ENCODE results near the gene KRT32.

KRT32 gene

DNA sequence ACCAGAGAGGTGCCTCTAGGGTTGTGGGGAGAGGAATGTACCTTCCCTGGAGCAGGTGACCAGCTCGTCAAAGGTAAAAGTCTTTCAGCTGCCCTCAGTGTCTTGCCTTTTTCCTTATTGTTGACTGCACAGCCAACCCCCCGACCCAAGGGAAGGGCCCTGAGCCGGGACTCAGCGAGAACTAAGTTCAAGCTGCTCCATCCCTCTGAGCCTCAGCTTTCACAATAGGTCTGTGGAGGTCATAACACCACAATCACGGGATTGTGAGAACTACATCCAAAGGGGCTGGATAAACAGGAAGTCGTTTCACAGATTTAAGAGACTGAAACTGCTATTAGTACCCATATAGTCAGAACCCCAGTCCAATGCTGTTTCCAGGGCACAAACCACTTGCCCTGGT lies 25.2 kb upstream of the KRT32 start:
- no peak for DNase-seq

DNA sequence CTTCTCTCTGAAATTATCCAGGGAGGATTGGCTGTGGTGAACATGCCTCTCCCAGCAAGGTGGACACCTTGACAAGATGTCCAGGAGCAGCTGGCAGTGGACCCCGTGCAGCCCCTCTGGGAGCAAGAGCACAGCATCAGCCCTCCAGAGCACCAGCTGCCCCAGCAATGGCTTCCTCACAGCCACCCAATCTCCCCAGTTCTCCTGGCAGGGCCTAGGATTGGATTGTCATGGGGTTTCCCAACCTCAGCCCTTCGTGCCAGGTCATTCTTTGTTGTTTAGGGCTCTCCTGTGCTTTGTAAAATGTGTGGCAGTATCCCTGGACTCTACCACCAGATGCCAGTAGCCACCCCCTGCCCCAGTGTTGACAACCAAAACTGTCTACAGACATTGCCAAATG lies 24.3 kb upstream of the KRT32 start:
- DNase-seq = no peak

DNA sequence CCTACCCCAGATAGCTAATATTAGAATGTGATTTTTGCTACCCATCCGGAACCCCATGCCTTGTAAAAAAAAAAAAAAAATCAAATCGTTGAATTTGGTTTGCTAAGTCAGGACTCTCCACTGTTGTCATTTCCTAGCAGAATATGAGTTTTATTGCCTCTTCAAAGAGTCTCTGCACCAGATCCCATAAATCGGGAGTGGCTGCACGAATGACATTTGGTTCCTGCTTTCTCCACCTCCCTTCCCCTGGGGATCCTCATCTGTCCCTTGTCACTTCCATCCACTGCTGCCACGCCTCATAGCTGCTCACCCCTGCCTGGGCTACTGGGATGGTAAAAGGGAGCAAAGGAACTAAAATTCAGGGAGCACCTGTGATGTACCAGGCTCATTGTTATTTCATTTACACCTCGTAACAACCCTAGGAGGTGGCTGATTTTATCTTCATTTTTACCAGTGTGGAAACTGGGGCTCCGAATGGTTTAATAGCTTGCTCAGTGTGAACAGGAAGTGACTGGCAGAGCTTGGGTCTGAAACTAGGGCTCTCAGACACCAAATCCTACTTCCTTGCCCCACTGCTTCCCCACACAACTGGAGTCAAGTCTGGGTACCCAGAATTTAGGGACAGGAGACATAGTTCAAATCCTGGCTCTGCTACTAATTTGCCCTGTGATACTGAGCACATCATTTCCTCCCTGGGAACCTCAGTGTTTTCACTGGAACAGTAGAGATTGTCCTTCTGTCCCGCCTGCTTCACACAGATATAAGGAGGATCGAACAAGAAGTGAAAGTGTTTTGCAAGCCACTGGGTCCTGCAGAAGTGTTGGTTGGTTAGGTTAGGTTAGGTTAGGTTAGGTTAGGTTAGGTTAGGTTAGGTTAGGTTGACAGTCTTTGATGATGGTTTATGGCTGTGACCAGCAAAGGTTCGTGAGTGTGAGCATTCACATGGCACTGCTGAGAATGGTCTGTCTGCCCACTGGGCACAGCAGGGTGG lies 23.1 kb upstream of the KRT32 start:
- DNase-seq = no peak

DNA sequence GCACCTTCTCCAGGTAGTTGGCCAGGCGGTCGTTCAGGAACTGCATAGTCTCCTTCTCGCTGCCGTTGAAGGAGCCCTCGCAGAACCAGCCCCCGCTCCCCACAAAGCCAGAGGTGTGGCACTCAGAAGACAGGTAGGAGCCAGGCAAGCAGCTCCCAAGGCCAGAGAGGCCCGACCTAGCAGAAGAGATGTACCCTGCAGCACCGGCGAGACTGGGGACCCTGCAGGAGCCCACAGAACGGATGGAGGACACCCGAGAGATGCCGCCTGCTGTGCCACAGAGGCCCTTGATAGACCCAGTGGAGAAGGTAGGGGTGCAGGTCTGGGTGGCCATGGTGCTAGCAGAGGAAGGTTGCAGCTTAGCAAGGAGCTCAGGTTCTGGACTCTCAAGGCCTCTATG lies 22.3 kb upstream of the KRT32 start, which contains the start of gene KRT36:
Gene KRT36, minus strand, starts transcription at position 380 of the 400 bp plus-strand sequence. Its CDS starts 46 bp downstream, at position 334.
- DNase-seq = no peak

DNA sequence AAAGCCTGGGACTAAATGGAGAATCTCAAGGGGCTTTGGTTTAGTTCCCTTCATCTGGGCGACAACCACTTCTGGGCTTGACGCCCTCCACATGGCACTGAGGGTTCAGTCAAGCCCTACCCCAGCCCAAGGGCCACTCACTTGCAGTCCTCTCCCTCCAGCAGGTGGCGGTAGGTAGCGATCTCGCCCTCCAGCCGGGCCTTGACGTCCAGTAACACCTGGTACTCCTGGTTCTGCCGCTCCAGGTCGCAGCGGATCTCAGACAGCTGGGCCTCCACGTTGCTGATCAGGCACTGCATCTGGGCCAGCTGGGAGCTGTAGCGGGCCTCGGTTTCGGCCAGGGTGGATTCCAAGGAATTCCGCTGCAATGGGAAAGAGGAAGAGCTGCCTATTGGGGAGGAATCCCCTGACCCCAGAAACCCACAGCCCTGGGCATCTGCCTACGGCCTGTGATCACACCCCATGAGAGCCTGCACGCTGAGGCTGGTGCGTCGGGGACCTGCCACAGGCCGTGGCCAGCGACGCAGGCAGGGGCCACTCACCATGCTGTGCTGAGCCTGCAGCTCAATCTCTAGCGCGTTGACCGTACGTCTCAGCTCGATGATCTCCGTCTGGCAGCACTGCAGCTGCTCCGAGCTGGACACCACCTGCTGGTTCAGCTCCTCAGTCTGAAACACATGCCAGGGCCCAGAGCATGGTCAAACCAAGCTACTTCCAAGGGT lies 19.8 kb upstream of the KRT32 start:
- peak; percentile 30 for DNase-seq

DNA sequence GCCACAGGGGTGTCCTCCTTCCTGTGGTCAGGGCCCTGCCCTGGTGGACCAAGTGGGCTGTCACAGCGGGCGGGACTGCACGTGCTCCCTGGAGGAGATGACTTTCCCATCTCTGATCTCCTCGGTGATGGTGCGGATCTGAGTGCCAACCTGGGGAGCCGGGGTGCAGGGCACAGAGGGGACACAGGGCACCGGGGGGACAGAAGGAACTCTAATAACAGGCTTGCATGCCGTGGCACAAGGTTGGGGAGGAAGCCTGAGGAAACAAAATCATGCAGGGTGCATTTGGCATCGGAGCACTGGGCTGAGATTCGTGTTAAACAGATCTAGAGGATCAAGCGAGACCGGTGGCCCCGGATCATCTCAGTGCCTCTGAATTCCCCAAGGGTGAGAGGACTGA lies 19.1 kb upstream of the KRT32 start:
- DNase-seq = no peak

DNA sequence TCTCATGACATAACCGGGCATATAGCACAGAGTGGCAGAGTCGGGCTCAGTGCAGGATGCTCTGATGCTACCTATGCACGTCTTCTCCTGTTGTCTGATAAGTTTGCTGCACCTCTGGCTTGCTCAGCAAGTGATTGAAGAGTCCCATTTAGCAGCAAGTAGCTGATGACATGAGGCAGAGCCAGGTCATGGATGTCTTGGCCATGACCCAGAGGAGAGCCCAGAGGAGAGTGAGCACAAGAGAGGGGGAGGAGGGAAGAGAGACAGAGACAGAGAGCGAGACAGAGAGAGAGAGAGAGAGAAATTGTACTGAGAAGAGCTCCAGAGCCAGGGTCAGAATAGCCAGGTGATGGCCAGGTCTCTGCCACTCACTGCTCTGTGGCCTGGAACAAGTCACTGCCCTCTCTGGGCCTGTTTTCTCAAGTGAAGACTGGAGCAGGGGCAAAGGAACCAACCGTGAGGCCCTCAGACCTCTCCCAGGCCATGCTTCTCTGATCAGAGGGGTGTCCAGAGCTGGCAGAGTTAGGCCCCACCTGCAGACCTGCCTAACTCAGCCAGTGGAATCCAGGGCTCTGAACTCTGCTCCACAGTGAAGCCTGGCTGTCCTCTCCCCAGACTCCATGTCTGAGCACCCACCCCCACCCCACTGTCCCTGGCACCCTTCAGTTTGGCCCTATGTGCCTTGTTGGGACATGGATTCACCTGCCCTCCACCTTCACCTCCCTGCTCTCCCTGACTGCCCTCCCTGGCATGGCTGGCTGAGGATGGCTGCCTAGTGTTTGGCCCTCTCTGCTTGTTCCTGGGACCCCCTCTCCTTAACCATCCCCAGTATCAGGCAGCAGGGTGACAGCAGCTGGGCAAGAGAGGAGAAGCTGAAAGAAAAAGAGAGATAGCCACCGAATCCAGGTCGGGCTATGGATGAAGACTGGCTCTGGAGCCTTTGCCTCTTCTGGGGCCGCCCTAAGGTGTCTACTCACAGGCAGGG lies 18.0 kb upstream of the KRT32 start:
- DNase-seq = no peak

DNA sequence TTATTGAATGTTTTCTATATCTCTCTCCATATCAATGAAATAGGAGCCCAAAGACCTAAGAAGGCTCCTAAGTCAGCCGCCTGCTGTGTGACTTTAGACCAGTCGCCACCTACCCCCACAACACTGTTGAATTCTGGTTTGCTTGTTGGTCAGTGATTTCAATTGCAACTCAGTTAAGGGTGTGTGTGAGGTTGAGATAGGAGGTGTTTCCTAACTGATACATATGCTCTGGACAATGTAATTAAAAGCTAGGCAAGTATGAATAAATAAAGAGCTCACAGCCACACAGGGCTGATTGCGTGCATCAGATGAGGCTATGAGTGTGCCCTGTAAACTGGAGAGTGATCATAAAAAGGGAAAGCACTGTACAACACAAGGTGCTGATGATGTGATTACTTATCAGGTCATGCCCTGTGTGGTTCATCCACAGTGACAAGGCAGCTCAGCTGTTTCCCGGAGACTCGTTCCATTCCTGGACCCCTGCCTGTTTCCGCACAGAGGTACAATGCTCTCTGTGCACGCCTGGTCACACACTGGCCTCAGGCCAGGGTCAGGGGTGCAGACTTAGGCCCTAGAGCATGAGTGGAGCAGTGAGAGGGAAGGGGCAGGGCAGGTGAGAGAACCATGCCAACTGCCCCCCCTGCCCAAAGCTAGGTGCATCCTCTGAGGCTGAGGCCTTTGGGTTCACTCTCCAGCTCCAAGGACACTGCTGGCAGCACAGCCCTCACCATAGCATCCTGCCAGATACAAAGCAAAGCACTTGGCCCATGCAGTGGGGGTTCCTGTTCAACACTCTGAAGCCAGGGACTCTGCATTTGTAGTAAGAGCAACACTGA lies 17.0 kb upstream of the KRT32 start:
- DNase-seq = no peak

DNA sequence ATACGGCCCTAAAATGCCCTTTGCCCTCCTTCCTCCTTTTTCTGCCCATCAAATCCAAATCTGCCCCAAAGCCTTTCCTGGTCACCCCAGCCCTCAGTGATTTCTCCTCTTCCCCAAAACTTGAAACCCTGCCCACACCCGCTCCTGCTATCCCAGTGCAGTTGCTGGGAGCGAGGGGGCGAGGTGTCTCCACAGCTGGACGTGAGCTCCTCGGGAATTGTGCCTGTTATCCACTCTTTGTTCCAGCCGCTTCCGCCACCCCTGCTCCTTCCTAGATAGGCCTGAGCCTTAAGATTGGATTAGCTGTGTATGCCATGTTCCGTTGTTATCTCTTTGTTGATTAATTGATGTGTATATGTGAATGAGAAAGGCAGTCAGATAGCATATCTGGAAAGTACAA lies 16.3 kb upstream of the KRT32 start:
- DNase-seq = no peak

DNA sequence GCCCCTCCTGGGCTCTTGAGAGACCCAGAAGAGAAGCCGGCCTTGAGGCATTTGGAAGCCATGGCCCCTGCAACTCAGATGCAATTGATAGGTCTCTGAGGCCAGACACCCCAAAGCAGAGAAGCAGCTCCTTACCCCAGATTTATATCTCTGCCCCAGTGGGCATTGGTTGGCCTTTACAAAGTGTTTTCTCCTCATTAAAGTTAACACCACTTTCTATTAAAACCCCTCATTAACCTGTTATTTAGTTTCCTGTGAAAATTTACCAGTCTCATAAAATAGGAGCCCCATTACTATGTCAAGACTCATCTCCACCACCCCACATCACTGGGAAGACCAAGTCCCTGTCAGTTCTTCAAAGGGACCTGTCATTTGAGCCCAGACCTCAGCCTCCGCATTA lies 13.8 kb upstream of the KRT32 start, which contains the start of gene KRT35:
Gene KRT35, minus strand, starts transcription at position 116 of the 400 bp plus-strand sequence. Its CDS starts 54 bp downstream, at position 62.
- DNase-seq = no peak

DNA sequence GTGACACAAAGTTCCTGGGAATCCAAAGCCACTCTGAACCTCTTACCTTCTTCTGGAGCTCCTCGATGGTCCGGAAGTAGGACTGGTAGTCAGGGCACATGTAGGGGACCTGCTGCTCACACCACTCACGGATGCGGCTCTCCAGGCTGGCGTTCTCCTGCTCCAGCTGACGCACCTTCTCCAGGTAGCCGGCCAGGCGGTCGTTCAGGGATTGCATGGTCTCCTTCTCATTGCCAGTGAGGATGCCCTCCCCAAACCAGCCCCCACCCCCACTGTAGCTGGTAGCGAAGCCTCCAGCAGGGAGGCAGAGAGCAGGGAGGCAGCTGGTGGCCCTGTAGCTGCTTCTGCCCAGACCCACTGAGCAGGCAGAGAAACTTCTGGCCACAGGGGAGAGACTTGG lies 13.4 kb upstream of the KRT32 start:
- DNase-seq = no peak

DNA sequence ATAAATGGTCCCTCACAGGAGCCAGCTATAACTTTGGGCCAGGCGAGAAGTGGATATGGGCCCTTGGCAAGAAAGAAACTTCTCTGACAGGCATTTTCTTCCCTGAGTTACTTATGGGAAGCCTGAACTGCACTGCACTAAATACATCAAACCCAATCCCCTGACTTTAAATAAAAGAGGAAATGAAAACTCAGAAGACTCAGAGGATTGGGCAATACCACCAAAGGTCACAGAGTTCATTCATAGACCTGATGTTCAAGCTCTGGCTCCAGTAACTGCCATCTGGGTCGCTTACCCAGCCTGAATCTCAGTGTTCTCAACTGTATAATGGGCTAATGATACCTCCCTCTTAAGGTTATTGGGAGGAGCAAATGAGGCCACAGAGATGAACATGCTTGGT lies 12.9 kb upstream of the KRT32 start:
- DNase-seq = no peak

DNA sequence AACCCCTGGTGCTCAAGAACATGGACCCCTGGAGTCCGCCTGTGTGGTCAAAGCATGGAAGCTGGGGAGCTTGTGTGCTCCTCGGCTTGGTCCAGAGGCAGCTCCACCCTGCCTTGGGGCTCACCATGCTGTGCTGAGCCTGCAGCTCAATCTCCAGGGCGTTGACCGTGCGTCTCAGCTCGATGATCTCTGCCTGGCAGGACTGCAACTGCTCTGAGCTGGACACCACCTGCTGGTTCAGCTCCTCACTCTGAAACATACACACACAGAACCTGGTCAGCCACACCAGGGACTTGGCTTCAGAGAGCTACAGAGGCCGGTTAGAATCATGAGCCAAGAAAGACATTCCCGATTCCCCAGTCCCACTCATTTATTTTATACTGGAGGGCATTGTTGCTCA lies 11.1 kb upstream of the KRT32 start:
- no peak for DNase-seq

DNA sequence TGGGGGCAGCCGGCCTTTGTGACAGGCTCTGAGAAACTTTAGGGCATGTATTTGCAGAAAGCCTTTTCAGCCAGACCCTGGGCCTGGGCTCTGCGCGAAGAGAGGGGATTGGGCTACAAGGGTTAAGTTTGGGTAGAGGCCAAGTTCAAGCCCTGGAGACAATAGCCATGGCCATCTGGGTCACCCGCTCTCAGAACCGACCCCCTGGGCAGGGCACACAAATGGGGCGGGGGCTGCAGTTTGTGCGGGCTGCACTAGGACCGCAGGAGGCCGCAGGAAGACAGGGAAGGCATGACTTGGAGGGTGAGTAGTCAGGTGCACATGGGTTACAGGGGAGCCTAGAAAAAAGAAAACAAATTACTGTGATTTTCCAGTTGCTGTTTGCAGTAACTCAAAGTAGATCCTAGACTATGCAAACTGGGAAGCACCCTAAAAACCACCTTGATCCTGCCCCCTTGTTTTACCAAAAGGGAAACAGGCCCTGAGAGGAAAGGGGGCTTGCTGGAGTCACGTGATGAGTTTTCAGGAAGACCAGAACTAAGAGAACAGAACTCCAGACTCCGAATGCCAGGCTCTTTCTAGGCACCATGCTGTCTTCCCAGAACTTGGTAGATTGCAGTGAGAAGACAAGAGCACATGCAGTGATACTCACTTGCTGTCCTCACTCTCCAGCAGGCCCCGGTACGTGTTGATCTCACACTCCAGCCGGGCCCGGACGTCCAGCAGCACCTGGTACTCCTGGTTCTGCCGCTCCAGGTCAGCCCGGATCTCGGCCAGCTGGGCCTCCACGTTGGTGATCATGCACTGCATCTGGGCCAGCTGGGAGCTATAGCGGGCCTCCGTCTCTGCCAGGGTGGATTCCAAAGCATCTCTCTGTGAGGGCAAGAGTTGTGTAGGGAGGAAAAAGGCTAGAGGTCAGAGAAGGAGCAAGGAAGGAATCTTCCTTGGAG lies 10.0 kb upstream of the KRT32 start:
- no peak for DNase-seq

DNA sequence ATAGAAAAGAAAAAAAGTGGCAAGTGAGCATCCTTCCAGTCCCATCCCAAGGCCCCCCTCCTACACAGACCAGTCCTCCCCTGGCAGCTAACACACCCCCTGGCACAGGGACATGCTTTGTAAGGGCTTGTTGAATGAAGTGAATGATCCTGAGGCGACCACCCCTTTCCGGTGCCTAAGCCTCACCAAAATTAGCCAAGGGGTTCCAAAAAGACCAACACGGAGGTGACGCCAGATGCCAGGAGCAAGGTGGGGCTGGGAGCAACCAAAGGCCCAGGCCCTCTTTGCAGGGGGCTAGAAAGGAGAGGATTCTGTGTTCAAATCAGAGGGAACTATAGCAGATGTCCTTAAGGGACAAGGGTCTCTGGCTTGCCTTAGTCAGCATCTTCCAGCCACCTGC lies 8.2 kb upstream of the KRT32 start:
- DNase-seq = no peak

DNA sequence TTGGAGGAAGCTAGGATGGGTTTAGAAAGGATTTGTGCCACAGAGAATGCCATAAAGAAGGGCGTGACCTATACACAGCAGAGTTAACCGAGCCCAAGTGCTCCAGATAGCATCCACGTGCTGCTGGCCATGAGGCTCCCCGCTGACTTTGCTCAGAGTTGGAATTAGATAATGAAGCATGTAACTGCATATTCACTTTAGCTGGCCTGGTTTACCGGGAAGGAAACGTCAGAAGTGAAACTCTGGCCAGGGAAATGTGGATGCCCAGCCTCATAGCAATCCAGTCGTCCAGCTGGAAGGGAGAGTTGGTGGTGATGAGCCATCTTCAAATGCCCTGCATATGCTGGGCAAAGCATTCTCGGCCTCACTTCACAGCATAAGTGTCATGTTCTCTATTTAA lies 7.7 kb upstream of the KRT32 start:
- no peak for DNase-seq

DNA sequence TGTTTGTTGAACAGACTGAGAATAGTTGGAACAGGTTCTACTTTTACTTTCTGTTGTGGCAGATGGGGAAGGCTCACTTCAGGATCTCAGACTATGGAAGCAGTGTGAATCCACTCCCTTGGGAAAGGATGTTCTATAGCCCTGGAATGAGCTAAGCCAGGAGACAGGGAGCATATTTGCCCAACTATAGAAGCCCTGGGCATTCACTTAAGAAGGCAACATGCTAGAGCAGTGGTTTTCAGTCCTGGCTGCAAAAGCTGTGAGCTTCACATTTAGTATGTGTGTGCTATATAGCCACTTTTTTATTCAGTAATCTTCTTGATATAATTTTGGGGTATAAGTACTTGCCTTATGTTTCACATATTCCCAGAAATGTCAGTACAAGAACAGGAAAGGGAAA lies 1.2 kb upstream of the KRT32 start:
- DNase-seq = no peak

DNA sequence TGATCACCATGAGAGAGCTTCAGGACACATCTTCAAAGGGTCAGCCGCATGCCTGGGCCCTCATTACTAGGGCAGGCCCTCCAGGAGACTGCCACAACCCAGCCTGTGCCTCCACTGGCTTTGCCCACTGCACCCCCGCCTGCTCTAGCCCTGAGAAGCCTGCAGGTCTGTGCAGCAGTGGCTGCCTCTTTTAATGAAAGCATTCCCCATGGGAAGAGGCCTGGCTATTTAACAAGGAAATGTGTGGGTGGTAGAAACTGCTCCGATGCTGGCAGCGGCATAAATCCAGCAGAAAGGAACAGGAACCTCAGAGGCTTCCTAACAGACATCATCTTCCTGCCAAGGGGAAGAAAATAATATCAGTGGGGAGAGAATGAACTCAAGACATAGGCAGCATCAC lies 375 bp upstream of the KRT32 start:
- DNase-seq = no peak

DNA sequence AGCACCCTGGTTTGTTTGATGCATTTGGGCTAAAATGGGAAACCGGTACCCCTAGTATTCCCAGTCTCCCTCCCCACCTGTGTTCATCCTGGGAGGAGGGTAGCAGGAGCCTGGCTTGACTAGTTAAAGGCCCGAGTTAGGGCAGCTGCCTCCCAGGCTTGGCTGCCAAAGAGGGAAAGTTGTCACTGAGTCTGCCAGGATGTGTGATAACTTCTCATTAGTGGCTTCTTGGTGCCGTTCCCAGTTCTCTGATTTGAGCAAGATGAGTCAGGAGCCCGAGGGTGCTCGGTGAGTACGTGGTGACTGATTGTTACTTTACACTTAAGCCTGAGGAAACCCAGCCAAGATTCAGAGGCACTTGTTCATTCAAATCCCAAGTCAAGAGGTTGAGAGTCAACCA lies 2.5 kb downstream of the KRT32 start:
- no peak for DNase-seq

DNA sequence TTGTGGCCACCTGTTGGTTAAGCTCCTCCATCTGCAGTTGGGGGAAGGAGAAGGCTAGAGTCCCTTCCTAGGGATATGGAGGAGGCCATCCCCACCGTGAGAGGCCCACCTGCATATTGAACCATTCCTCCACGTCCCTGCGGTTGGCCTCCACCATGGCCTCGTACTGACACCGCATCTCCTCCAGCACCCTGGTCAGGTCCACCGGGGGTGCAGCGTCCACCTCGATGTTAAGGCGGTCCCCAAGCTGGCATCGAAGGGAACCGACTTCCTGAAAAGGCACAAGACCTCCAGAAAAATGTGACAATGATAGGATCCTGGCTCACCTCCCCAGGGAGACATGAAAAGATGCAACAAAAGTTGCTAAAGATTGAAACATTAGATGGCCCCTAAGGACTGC lies 3.0 kb downstream of the KRT32 start:
- DNase-seq = no peak

DNA sequence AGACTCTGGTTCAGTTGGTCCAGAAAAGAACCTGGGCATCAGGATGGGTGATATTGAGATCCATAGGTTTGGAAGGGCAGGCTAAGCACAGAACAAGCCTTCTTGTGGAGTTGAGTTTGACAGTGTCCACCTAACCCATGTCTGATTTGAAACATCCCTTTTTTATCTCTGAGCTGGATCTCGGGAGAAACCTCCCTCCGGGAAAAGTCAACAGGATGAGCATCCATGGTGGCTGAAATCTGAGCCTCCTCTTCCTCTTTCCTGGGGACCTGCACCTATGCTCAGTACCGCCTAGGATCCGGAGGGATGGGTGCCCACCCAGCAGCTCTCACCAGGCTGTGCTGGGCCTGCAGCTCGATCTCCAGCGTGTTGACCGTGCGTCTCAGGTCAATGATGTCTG lies 3.4 kb downstream of the KRT32 start:
- no peak for DNase-seq
